B cell (primary cell): ENCODE results near the gene TCFL5. TPM values are rescaled to one million over a fixed set of nuclear protein-coding genes. Genes with fewer than 3 reads are reported as not detected.

Experiments used
- ATAC-seq: fragments of 200-7000 bp; cut with Tn5 transposase; one replicate; pipeline ENCODE4 v1.10.0; 2021; ENCODE audit warnings: low read depth, mild to moderate bottlenecking, moderate number of reproducible peaks, moderate library complexity
- CTCF ChIA-PET: fragments of 350-600 bp; sonication (Branson Sonifier 250); formaldehyde crosslinking; loops from one replicate; lab custom pipeline; 2021; ENCODE audit warnings: antibody characterized with exemption, inconsistent platforms; lab: Charles Lee
- POLR2A ChIA-PET: fragments of 350-600 bp; sonication (Branson Sonifier 250); formaldehyde crosslinking; loops from one replicate; lab custom pipeline; 2021; ENCODE audit warnings: antibody characterized with exemption; lab: Charles Lee
- DNase-seq: peaks from one replicate; pipeline ENCODE4 v3.0.0; 2013
- H2AFZ ChIP-seq: 2 replicates; pipeline ENCODE4 v1.6.1; 2012; ENCODE audit warnings: mild to moderate bottlenecking, low read depth, low read length; ENCODE audit not compliant: insufficient read depth, poor library complexity, severe bottlenecking
- H3K27ac ChIP-seq, 2 donors: 1 replicate in 1 of 2; 2 replicates in 1 of 2; pipeline ENCODE4 v1.5.1; 2012 to 2013; ENCODE audit warnings: low read length in 2 of 2, mild to moderate bottlenecking in 2 of 2, moderate library complexity in 1 of 2
- H3K27me3 ChIP-seq, 4 experiments: fragments of 200-600 bp in 1 of 4; sonication (generic) in 1 of 4; replicated peaks in 1 of 4; 1 replicate in 2 of 4; 2 replicates in 2 of 4; pipeline versions ENCODE4 v1.6.1 to v1.7.0; 2013 to 2016; ENCODE audit warnings: low read length in 3 of 4, mild to moderate bottlenecking in 2 of 4, mixed read lengths in 1 of 4, moderate library complexity in 1 of 4; ENCODE audit not compliant: insufficient read depth in 4 of 4, control insufficient read depth in 3 of 4; ENCODE audit errors: control extremely low read depth in 1 of 4
- H3K36me3 ChIP-seq, 2 experiments: replicated peaks in 1 of 2; 1 replicate in 1 of 2; 2 replicates in 1 of 2; pipeline versions ENCODE4 v1.6.1 to v1.7.1; 2013; ENCODE audit warnings: low read length in 1 of 2; ENCODE audit not compliant: insufficient read depth in 2 of 2, control insufficient read depth in 1 of 2; ENCODE audit errors: control extremely low read depth in 1 of 2, extremely low read depth in 1 of 2
- H3K4me1 ChIP-seq, 2 donors: fragments of 200-600 bp in 1 of 2; sonication (generic) in 1 of 2; 1 replicate in 1 of 2; 2 replicates in 1 of 2; pipeline versions ENCODE4 v1.5.1 to v1.6.1; 2013 to 2017; ENCODE audit warnings: low read length in 2 of 2; ENCODE audit not compliant: control insufficient read depth in 2 of 2, insufficient read depth in 2 of 2
- H3K4me2 ChIP-seq: replicated peaks from 2 replicates; pipeline ENCODE3; 2012; ENCODE audit warnings: mild to moderate bottlenecking, low read depth, low read length; ENCODE audit not compliant: poor library complexity, severe bottlenecking
- H3K4me3 ChIP-seq, 5 experiments: fragments of 200-600 bp in 1 of 5; sonication (generic) in 1 of 5; 1 replicate in 3 of 5; 2 replicates in 2 of 5; pipeline versions ENCODE4 v1.5.1 to v1.7.0; 2011 to 2016; ENCODE audit warnings: low read length in 4 of 5, mild to moderate bottlenecking in 4 of 5, low read depth in 2 of 5, control low read depth in 1 of 5, moderate library complexity in 1 of 5; ENCODE audit not compliant: insufficient read depth in 1 of 5; ENCODE audit errors: control extremely low read depth in 1 of 5, extremely low read depth in 1 of 5
- H3K79me2 ChIP-seq: fragments of 200-600 bp; sonication (generic); one replicate; pipeline ENCODE4 v1.6.0; 2016; ENCODE audit warnings: low read length; ENCODE audit not compliant: control insufficient read depth, insufficient read depth
- H3K9ac ChIP-seq: fragments of 200-600 bp; sonication (generic); 2 replicates; pipeline ENCODE4 v1.6.1; 2017; ENCODE audit warnings: mild to moderate bottlenecking, low read length, moderate library complexity
- H3K9me3 ChIP-seq, 3 donors: one replicate each; pipeline versions ENCODE4 v1.6.1 to v1.7.1; 2013; ENCODE audit warnings: low read length in 2 of 3; ENCODE audit not compliant: control insufficient read depth in 2 of 3, insufficient read depth in 1 of 3; ENCODE audit errors: control extremely low read depth in 1 of 3
- H4K20me1 ChIP-seq: 2 replicates; pipeline ENCODE4 v1.6.0; 2012; ENCODE audit warnings: mild to moderate bottlenecking, low read length; ENCODE audit not compliant: insufficient read depth, control insufficient read depth, poor library complexity, severe bottlenecking
- H3K27ac Mint-ChIP-seq: one replicate; pipeline ENCODE4 v1.8.0; 2021; ENCODE audit warnings: mixed read lengths
- H3K27me3 Mint-ChIP-seq: one replicate; pipeline ENCODE4 v1.8.0; 2021; ENCODE audit warnings: mixed read lengths
- H3K4me1 Mint-ChIP-seq: one replicate; pipeline ENCODE4 v1.8.0; 2021; ENCODE audit warnings: mixed read lengths
- H3K4me3 Mint-ChIP-seq: one replicate; pipeline ENCODE4 v1.8.0; 2021; ENCODE audit warnings: mixed read lengths
- H3K9me3 Mint-ChIP-seq: one replicate; pipeline ENCODE4 v1.8.0; 2022; ENCODE audit warnings: mixed read lengths; ENCODE audit not compliant: insufficient read depth
- EZH2 ChIP-seq: IDR thresholded peaks from 2 replicates; pipeline ENCODE4 v1.6.1; 2012; ENCODE audit warnings: borderline replicate concordance, low read depth, mild to moderate bottlenecking, moderate library complexity, low read length; ENCODE audit not compliant: insufficient read depth, poor library complexity, severe bottlenecking
- WGBS: methylation state at CpG from one replicate; pipeline ENCODE4 v1.1.5; 2013; ENCODE audit warnings: missing lambda C conversion rate; ENCODE audit not compliant: insufficient coverage; 5-methylcytosine and 5-hydroxymethylcytosine counted together
- intact Hi-C: fragments of 100-400 bp; cut with micrococcal nuclease; formaldehyde crosslinking; loops from one replicate; pipeline ENCODE4 v1.10.0; 2022
- polyA plus RNA-seq: library from polyadenylated mRNA; depleted of rRNA; stranded (reverse); fragments of >200 nt; gene quantifications from 2 replicates; pipeline ENCODE4 v1.2.3, GENCODE V29; 2012
- total RNA-seq, 2 donors: library from RNA; stranded (reverse); fragments of 120-200 nt in 1 of 2; gene quantifications; 1 replicate in 1 of 2; 2 replicates in 1 of 2; pipeline versions ENCODE4 v1.2.3 to v1.2.4, GENCODE V29; 2013 to 2022
- TF ChIP-seq, protein P1 (sequence below): fragments of 200-600 bp; IDR thresholded peaks from one replicate; pipeline ENCODE4 v1.8.0; 2022; ENCODE audit warnings: antibody characterized with exemption, mild to moderate bottlenecking

TCFL5 gene
- total and polyA plus RNA-seq, 2 donors (not counting 1 experiment from before 2014, with no cell fraction given): 2.0 to 16.2 TPM

- ChIA-PET POLR2A (no interaction called here), CTCF (interaction anchor here (1.4 to 1.5 kb wide), 2 partner anchors 12 to 13 kb away, joined by 3 read pairs; no protein-coding TSS in a partner anchor)
- Histone ChIP-seq H3K4me2 (no peak overlapping the region), H3K9ac (no peak overlapping the region), H3K27ac (no peak overlapping the region), H4K20me1 (peaks cover 100% of the 10 kb centered on the region), H3K27me3 (no peaks in the 10 kb centered on the region), H3K4me1 (peaks cover 4 to 6% of the 10 kb centered on the region in 2 donors), H3K4me3 (no peak overlapping the region), H3K9me3 (no peaks in the 10 kb centered on the region), H2AFZ (no peak overlapping the region), H3K36me3 (peaks cover 9 to 84% of the 10 kb centered on the region in 2 experiments), H3K79me2 (peaks cover 99% of the 10 kb centered on the region)
- TF ChIP-seq EZH2: no peak
- TF ChIP-seq, protein P1, sequence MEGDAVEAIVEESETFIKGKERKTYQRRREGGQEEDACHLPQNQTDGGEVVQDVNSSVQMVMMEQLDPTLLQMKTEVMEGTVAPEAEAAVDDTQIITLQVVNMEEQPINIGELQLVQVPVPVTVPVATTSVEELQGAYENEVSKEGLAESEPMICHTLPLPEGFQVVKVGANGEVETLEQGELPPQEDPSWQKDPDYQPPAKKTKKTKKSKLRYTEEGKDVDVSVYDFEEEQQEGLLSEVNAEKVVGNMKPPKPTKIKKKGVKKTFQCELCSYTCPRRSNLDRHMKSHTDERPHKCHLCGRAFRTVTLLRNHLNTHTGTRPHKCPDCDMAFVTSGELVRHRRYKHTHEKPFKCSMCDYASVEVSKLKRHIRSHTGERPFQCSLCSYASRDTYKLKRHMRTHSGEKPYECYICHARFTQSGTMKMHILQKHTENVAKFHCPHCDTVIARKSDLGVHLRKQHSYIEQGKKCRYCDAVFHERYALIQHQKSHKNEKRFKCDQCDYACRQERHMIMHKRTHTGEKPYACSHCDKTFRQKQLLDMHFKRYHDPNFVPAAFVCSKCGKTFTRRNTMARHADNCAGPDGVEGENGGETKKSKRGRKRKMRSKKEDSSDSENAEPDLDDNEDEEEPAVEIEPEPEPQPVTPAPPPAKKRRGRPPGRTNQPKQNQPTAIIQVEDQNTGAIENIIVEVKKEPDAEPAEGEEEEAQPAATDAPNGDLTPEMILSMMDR: no peak
- H3K4me3 Mint-ChIP-seq: no peak overlapping the region
- WGBS: 96% methylated on average over 45 of the region's 45 CpGs
- peaks cover 16% of the 10 kb centered on the region for H3K4me1 Mint-ChIP-seq
- no peaks in the 10 kb centered on the region for H3K27me3 Mint-ChIP-seq
- H3K27ac Mint-ChIP-seq: no peak overlapping the region
- DNase-seq (no peak), ATAC-seq (no peak)
- intact Hi-C loops: no loop called here
- H3K9me3 Mint-ChIP-seq: no peaks in the 10 kb centered on the region
Observed at GRCh38 chr20:62910777-62911497, 49.3 kb upstream of the TCFL5 start.

DNA sequence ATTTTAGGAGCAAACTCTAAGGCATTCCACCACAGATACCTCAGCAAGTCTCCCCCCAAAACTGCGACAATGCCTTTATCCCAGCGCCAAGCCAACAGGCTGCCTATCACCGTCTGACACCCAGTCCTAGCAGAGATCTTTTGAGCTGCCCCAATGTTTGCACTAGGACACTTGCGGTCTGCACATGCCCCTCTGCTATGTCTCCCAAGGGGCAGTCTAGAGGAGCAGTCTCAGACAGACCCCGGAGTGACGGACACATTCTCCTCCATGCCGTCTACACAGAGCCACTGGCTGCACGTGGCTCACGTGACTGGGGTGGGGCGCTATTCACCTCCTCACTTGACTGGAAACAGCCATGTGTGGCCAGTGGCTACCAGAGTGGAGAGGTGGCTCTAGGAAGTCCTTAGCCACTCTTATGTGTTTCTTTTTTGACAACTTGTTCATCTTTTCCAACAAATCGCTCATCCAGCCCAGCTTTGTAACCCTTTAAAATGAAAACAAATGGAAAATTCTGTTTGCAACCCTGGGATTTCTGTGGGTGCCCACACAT, 48.7 kb upstream of the TCFL5 start:
- no peaks in the 10 kb centered on the region for H3K27me3 Mint-ChIP-seq
- H3K36me3 ChIP-seq: peaks cover 9 to 90% of the 10 kb centered on the region in 2 experiments
- H3K4me3 ChIP-seq: no peak overlapping the region
- peaks cover 97% of the 10 kb centered on the region for H3K79me2 ChIP-seq
- 97% methylated on average over 6 of the region's 11 CpGs for WGBS
- ATAC-seq (no peak), DNase-seq (no peak)
- H3K27ac ChIP-seq: no peak overlapping the region
- CTCF ChIA-PET: interaction anchor here (1.0 kb wide), 1 partner anchor 9 kb away, joined by 5 read pairs; no protein-coding TSS in a partner anchor
- no peak overlapping the region for H3K4me3 Mint-ChIP-seq
- no peaks in the 10 kb centered on the region for H3K9me3 ChIP-seq
- peaks cover 99% of the 10 kb centered on the region for H4K20me1 ChIP-seq
- no peak overlapping the region for H3K4me2 ChIP-seq
- POLR2A ChIA-PET: no interaction called here
- H3K4me1 Mint-ChIP-seq: peaks cover 15% of the 10 kb centered on the region
- no peaks in the 10 kb centered on the region for H3K9me3 Mint-ChIP-seq
- TF ChIP-seq, protein P1: no peak
- TF ChIP-seq EZH2: no peak
- H3K9ac ChIP-seq: no peak overlapping the region
- no peak overlapping the region for H3K27ac Mint-ChIP-seq
- no peaks in the 10 kb centered on the region for H3K27me3 ChIP-seq
- H2AFZ ChIP-seq: no peak overlapping the region
- intact Hi-C loops: no loop called here
- H3K4me1 ChIP-seq: peaks cover 2 to 4% of the 10 kb centered on the region in 2 donors
